Activated CD4-positive, alpha-beta T cell treated with anti-CD3 and anti-CD28 coated beads, Interleukin-2, amount 10 ng/mL, durations not matched to agents 7 days and 5 days (primary cell): ENCODE results near the gene MARCHF5. TPM values are rescaled to one million over a fixed set of nuclear protein-coding genes. Genes with fewer than 3 reads are reported as not detected.
A peak's percentile ranks its signal among the peaks of the same experiment; 100 is the strongest.
"Not testable (repeated sequence)": the region's sequence is repeated elsewhere in the genome, so short reads cannot be mapped to it uniquely, and the experiment has no call there.

Experiments used
- CTCF ChIA-PET: fragments of 350-600 bp; sonication (Branson Sonifier 250); formaldehyde crosslinking; loops from one replicate; lab custom pipeline; 2021; ENCODE audit warnings: antibody characterized with exemption; lab: Charles Lee
- POLR2A ChIA-PET: fragments of 350-600 bp; sonication (Branson Sonifier 250); formaldehyde crosslinking; loops from one replicate; lab custom pipeline; 2021; ENCODE audit warnings: antibody characterized with exemption; lab: Charles Lee
- DNase-seq: peaks from one replicate; pipeline ENCODE4 v3.0.0-alpha.2; 2020
- H3K27ac Mint-ChIP-seq: one replicate; pipeline ENCODE4 v1.8.0; 2021; ENCODE audit warnings: mild to moderate bottlenecking, moderate library complexity, mixed read lengths
- H3K27me3 Mint-ChIP-seq: one replicate; pipeline ENCODE4 v1.8.0; 2021; ENCODE audit warnings: mixed read lengths
- H3K36me3 Mint-ChIP-seq: one replicate; pipeline ENCODE4 v1.8.0; 2021; ENCODE audit warnings: low read depth, mixed read lengths
- H3K4me1 Mint-ChIP-seq: one replicate; pipeline ENCODE4 v1.8.0; 2021; ENCODE audit warnings: mixed read lengths
- H3K4me3 Mint-ChIP-seq: one replicate; pipeline ENCODE4 v1.8.0; 2021; ENCODE audit warnings: mild to moderate bottlenecking, moderate library complexity, mixed read lengths
- H3K9me3 Mint-ChIP-seq: one replicate; pipeline ENCODE4 v1.8.0; 2021; ENCODE audit warnings: mixed read lengths
- total RNA-seq, 2 experiments: library from RNA; stranded (reverse); gene quantifications; one replicate each; pipeline ENCODE4 v1.2.3, GENCODE V29; 2021

Gene MARCHF5
- total RNA-seq, 2 experiments from 2014 or later, result 15.1 to 21.5 TPM

DNA sequence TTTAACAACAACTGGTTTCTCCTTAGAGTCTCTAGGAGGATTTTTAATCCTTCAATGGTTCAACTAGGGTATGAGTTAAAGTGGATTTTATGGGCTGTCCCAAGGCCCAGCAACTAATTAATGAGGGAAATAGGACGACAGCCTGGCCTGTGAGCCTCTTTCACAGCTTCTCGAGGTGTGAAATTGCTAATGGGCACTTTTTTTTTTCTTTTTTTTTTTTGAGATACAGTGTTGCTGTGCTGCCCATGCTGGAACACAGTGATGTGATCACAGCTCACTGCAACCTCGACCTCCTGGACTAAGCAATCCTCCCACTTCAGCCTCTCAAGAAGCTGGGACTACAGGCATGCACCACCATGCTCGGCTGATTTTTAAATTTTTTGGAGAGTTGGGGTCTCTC lies 87.0 kb downstream of the MARCHF5 start:
- CTCF ChIA-PET, result no interaction called here
- POLR2A ChIA-PET, result no interaction called here
- no peaks in the 10 kb centered on the region for H3K9me3 Mint-ChIP-seq

DNA sequence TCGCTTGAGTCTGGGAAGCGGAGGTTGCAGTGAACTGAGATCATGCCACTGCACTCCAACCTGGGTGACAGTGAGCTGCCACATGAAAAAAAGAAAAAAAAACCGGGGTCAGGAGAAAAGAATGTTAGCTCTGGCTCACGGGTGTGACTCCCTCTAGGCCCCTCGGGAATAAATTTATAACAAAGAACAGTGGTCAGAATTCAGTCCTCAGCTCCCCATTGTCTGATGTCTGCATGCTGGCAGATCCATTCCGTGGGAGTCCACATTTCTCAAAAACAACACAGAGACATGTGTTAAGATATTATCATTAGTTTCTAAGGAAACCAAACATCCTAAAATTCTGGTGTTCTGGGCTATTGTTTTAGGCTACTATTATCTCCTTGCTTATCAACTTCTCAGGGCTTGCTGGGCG lies 90.6 kb downstream of the MARCHF5 start:
- no peak overlapping the region for H3K4me3 Mint-ChIP-seq
- H3K4me1 Mint-ChIP-seq, result no peaks in the 10 kb centered on the region
- H3K9me3 Mint-ChIP-seq, result no peaks in the 10 kb centered on the region
- POLR2A ChIA-PET, result no interaction called here
- CTCF ChIA-PET, result no interaction called here
- H3K27ac Mint-ChIP-seq, result no peak overlapping the region
- DNase-seq, result no peak
- H3K36me3 Mint-ChIP-seq, result no peaks in the 10 kb centered on the region
- peaks cover 7% of the 10 kb centered on the region for H3K27me3 Mint-ChIP-seq

More for the DNA sequence above, 87.0 kb downstream of the MARCHF5 start:
- Mint-ChIP-seq H3K27me3 (peaks cover 4% of the 10 kb centered on the region), H3K4me3 (no peak overlapping the region), H3K27ac (no peak overlapping the region), H3K36me3 (no peaks in the 10 kb centered on the region), H3K4me1 (no peaks in the 10 kb centered on the region)
- DNase-seq, result no peak

DNA sequence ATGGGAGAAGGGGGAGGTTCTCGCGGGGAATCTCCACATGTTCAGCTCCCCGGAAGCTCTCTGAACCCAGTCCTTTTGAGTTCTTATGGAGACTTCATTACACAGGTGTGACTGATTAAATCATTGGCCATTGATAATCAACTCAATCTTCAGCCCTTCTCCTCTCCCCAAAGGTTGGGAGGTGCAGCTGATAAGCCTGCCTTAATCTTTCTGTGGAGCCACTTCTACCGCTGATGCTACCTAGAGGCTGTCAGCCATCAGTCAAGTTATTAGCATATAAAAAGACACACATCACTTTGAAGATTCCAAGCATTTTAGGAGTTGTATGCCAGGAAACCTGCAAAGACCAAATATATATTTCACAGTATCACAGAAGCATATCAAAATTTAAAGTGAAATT lies 91.7 kb downstream of the MARCHF5 start:
- Mint-ChIP-seq H3K27me3 (peaks cover 7% of the 10 kb centered on the region), H3K9me3 (no peaks in the 10 kb centered on the region), H3K4me1 (no peaks in the 10 kb centered on the region), H3K27ac (no peak overlapping the region), H3K4me3 (no peak overlapping the region), H3K36me3 (no peaks in the 10 kb centered on the region)
- no peak for DNase-seq
- ChIA-PET POLR2A (no interaction called here), CTCF (interaction anchor here (0.6 kb wide), 1 partner anchor 84 kb away, joined by 4 read pairs; no protein-coding TSS in a partner anchor)

DNA sequence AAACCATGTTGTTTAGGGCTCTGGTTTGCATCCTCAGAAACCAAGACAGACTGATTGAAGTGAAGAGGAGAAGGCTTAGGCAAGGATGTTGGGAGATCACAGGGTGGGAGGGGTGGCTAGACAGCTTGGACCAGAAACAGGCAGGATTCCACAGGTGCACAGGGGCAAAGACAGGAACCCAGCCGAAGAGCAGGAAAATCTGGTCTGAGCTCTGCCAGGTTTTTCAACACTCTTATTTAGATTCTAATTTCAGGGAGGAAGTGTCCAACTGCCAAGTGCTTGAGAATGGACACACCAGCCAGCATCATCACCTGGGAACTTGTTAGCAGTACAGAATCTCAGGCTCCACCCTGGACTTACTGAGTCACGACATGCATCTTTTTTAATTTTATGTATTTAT lies 93.8 kb downstream of the MARCHF5 start:
- Mint-ChIP-seq H3K27me3 (peaks cover 3% of the 10 kb centered on the region), H3K4me1 (no peaks in the 10 kb centered on the region), H3K27ac (no peak overlapping the region), H3K4me3 (no peak overlapping the region), H3K36me3 (no peaks in the 10 kb centered on the region), H3K9me3 (no peaks in the 10 kb centered on the region)
- ChIA-PET CTCF (no interaction called here), POLR2A (no interaction called here)
- DNase-seq, result no peak

DNA sequence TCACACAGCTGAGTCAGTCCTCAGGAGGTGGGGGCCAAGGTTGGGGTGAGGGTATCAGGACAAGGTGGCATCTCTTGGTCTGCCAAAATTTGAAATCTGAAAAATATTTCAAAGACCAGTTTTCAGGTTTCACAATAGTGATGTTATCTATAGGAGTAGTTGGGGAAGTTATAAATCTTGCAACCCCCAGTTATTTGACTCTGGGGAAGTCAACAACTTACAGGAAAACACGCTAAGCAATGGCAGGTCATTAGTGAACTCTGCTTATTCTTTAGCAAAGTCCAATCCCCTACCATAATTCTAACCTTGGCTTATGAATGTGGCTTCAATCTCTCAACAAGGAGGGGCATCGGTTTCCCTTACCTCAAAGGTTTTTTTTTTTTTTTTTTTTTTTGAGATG lies 94.9 kb downstream of the MARCHF5 start:
- peaks cover 3% of the 10 kb centered on the region for H3K27me3 Mint-ChIP-seq
- no peak overlapping the region for H3K27ac Mint-ChIP-seq
- ChIA-PET POLR2A (no interaction called here), CTCF (no interaction called here)
- H3K36me3 Mint-ChIP-seq, result no peaks in the 10 kb centered on the region
- no peaks in the 10 kb centered on the region for H3K9me3 Mint-ChIP-seq
- H3K4me1 Mint-ChIP-seq, result no peaks in the 10 kb centered on the region
- H3K4me3 Mint-ChIP-seq, result no peak overlapping the region
- no peak for DNase-seq

DNA sequence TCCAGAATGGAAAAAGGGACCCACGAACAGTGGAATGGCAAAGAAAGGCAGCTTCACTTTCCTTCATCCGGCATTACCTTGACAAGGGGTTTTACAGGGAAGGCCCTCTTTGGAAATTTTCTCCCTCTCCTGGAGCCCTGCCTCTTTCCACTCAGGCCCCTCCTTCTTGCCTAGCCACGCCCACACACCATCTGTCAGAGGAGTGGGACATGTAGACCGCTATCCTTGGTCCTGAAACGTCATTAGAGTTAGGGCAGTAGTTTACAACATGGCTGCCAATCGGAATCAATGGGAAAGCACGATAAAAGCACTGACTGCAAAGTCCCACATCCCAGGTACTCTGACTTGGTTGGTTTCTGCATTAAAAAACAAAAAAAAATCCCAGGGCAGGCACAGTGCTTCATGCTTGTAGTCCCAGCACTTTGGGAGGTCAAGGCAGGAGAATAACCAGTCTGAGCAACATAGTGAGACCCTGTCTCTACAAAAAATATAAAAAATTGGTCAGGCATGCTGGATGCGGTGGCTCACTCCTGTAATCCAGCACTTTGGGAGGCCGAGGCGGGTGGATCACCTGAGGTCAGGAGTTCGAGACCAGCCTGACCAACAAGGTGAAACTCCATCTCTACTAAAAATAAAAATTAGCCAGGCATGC lies 96.4 kb downstream of the MARCHF5 start:
- peaks cover 3% of the 10 kb centered on the region for H3K27me3 Mint-ChIP-seq
- peak; percentile 44 for DNase-seq
- POLR2A ChIA-PET, result no interaction called here
- CTCF ChIA-PET, result interaction anchor here (0.8 kb wide), 1 partner anchor 38 kb away, joined by 3 read pairs; no protein-coding TSS in a partner anchor
- no peak overlapping the region for H3K4me3 Mint-ChIP-seq
- H3K36me3 Mint-ChIP-seq, result no peaks in the 10 kb centered on the region
- H3K4me1 Mint-ChIP-seq, result no peaks in the 10 kb centered on the region
- H3K27ac Mint-ChIP-seq, result no peak overlapping the region
- H3K9me3 Mint-ChIP-seq, result no peaks in the 10 kb centered on the region

DNA sequence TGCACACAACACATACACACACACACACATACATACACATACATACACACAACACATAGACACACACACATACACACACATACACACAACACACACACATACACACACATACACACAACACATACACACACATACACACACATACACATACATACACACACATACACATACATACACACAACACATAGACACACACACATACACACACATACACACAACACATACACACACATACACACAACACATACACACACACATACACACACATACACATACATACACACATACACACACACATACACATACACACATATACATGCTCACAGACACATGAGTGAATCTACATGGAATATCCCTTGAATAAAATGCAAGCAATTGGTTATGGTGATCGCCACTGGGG lies 102.2 kb downstream of the MARCHF5 start:
- CTCF ChIA-PET, result interaction anchor here (0.6 kb wide), 1 partner anchor 12 kb away, joined by 3 read pairs; no protein-coding TSS in a partner anchor
- H3K27me3 Mint-ChIP-seq, H3K27ac Mint-ChIP-seq, H3K36me3 Mint-ChIP-seq, POLR2A ChIA-PET, H3K4me3 Mint-ChIP-seq, H3K9me3 Mint-ChIP-seq, DNase-seq, H3K4me1 Mint-ChIP-seq: not testable (repeated sequence)

DNA sequence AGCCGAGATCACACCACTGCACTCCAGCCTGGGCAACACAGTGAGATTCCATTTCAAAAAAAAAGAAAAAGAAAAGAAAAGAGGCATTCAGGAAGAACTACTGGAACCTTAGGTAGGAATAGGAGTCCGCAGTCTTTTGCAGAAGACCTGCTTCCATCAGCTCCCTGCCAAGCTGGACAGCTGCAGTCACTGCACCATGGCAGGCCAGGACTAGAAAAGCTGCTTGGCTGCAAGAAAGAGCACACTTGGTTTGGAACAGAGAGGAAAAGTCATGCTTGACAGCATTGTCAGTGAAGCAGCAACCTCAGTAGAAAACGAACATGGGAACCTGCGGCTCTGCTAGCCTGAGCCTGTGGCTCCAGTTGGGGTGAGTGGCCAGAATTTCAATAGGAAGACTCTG lies 104.3 kb downstream of the MARCHF5 start:
- no peaks in the 10 kb centered on the region for H3K36me3 Mint-ChIP-seq
- H3K4me1 Mint-ChIP-seq, result no peaks in the 10 kb centered on the region
- DNase-seq, result no peak
- no peak overlapping the region for H3K4me3 Mint-ChIP-seq
- peaks cover 2% of the 10 kb centered on the region for H3K9me3 Mint-ChIP-seq
- peaks cover 3% of the 10 kb centered on the region for H3K27me3 Mint-ChIP-seq
- CTCF ChIA-PET, result no interaction called here
- no peak overlapping the region for H3K27ac Mint-ChIP-seq
- POLR2A ChIA-PET, result no interaction called here

DNA sequence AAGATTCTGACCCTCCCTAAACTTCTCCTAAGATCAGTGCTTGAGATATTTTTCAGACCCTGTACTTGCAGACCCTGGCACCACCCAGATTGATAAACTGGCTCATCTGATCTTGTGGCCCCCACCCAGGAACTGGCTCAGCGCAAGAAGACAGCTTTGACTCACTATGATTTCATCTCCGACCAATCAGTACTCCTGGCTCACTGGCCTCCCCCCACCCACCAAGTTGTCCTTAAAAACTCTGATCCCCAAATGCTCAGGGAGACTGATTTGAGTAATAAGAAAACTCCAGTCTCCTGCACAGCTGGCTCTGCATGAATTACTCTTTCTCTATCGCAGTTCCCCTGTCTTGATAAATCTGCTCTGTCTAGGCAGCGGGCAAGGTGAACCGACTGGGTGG lies 111.3 kb downstream of the MARCHF5 start:
- H3K4me1 Mint-ChIP-seq, CTCF ChIA-PET, H3K9me3 Mint-ChIP-seq, H3K27me3 Mint-ChIP-seq, DNase-seq, H3K27ac Mint-ChIP-seq, H3K4me3 Mint-ChIP-seq, H3K36me3 Mint-ChIP-seq, POLR2A ChIA-PET: not testable (repeated sequence)

Other genes starting within 250 kb of the MARCHF5 start
- gene CPEB3, start 89 bp upstream of the MARCHF5 start, total RNA-seq, result 1 to 10 TPM; 2.2 to 2.6 TPM